ENCODE data around the gene PRR5. TPM values are rescaled to one million over a fixed set of nuclear protein-coding genes. Genes with fewer than 3 reads are reported as not detected.

Gene PRR5
- total and polyA plus RNA-seq, 2 experiments from 2014 or later = 15.3 to 31.4 TPM

DNA sequence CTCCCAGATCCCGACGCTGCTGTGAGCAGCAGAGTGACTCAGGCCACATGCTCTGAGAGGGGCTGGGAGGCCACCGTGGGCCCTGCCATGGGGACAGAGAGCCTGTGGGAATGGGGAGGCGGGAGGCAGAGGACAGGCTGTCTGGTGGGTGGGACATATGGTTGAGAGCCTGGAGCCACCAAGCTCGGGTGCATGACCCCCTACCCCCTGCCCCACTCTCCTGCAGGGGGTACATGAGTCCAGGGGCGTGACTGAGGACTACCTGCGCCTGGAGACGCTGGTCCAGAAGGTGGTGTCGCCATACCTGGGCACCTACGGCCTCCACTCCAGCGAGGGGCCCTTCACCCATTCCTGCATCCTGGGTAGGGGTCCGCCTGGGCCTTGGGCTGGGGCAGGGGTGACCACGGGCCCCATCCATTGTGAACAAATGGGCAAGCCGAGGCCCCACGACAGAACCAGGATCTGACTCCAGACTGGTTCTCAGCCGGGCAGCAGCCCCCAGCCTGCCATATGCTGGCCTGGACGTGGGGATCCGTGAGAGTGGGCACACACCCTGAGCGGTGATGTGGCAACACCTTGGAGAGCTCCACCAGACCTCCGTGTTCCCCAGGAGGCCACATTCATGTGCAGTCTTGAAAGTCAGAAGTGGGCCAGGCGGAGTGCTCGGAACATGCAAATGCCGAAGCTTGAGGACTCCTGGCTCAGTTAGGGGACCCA, 33.0 kb downstream of the PRR5 start:
- H3K27ac ChIP-seq (ENCODE audit: low read depth) = no peak overlapping the region
- H3K9me2 ChIP-seq (ENCODE audit: insufficient read depth) = no peaks in the 10 kb centered on the region
- no peaks in the 10 kb centered on the region for H3K36me3 ChIP-seq (ENCODE audit: insufficient read depth)
- no peak for TF ChIP-seq EZH2 (IDR thresholded peaks at IDR 0.05; ENCODE audit: low read depth, unreplicated experiment)
- TF ChIP-seq, protein P1, sequence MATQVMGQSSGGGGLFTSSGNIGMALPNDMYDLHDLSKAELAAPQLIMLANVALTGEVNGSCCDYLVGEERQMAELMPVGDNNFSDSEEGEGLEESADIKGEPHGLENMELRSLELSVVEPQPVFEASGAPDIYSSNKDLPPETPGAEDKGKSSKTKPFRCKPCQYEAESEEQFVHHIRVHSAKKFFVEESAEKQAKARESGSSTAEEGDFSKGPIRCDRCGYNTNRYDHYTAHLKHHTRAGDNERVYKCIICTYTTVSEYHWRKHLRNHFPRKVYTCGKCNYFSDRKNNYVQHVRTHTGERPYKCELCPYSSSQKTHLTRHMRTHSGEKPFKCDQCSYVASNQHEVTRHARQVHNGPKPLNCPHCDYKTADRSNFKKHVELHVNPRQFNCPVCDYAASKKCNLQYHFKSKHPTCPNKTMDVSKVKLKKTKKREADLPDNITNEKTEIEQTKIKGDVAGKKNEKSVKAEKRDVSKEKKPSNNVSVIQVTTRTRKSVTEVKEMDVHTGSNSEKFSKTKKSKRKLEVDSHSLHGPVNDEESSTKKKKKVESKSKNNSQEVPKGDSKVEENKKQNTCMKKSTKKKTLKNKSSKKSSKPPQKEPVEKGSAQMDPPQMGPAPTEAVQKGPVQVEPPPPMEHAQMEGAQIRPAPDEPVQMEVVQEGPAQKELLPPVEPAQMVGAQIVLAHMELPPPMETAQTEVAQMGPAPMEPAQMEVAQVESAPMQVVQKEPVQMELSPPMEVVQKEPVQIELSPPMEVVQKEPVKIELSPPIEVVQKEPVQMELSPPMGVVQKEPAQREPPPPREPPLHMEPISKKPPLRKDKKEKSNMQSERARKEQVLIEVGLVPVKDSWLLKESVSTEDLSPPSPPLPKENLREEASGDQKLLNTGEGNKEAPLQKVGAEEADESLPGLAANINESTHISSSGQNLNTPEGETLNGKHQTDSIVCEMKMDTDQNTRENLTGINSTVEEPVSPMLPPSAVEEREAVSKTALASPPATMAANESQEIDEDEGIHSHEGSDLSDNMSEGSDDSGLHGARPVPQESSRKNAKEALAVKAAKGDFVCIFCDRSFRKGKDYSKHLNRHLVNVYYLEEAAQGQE (IDR thresholded peaks at IDR 0.05; ENCODE audit: unreplicated experiment) = peak; percentile 53
- TF ChIP-seq ZNF331 (CRISPR knock-in tag; IDR thresholded peaks at IDR 0.05; ENCODE audit: low read depth) = no peak
- TF ChIP-seq, protein P2, sequence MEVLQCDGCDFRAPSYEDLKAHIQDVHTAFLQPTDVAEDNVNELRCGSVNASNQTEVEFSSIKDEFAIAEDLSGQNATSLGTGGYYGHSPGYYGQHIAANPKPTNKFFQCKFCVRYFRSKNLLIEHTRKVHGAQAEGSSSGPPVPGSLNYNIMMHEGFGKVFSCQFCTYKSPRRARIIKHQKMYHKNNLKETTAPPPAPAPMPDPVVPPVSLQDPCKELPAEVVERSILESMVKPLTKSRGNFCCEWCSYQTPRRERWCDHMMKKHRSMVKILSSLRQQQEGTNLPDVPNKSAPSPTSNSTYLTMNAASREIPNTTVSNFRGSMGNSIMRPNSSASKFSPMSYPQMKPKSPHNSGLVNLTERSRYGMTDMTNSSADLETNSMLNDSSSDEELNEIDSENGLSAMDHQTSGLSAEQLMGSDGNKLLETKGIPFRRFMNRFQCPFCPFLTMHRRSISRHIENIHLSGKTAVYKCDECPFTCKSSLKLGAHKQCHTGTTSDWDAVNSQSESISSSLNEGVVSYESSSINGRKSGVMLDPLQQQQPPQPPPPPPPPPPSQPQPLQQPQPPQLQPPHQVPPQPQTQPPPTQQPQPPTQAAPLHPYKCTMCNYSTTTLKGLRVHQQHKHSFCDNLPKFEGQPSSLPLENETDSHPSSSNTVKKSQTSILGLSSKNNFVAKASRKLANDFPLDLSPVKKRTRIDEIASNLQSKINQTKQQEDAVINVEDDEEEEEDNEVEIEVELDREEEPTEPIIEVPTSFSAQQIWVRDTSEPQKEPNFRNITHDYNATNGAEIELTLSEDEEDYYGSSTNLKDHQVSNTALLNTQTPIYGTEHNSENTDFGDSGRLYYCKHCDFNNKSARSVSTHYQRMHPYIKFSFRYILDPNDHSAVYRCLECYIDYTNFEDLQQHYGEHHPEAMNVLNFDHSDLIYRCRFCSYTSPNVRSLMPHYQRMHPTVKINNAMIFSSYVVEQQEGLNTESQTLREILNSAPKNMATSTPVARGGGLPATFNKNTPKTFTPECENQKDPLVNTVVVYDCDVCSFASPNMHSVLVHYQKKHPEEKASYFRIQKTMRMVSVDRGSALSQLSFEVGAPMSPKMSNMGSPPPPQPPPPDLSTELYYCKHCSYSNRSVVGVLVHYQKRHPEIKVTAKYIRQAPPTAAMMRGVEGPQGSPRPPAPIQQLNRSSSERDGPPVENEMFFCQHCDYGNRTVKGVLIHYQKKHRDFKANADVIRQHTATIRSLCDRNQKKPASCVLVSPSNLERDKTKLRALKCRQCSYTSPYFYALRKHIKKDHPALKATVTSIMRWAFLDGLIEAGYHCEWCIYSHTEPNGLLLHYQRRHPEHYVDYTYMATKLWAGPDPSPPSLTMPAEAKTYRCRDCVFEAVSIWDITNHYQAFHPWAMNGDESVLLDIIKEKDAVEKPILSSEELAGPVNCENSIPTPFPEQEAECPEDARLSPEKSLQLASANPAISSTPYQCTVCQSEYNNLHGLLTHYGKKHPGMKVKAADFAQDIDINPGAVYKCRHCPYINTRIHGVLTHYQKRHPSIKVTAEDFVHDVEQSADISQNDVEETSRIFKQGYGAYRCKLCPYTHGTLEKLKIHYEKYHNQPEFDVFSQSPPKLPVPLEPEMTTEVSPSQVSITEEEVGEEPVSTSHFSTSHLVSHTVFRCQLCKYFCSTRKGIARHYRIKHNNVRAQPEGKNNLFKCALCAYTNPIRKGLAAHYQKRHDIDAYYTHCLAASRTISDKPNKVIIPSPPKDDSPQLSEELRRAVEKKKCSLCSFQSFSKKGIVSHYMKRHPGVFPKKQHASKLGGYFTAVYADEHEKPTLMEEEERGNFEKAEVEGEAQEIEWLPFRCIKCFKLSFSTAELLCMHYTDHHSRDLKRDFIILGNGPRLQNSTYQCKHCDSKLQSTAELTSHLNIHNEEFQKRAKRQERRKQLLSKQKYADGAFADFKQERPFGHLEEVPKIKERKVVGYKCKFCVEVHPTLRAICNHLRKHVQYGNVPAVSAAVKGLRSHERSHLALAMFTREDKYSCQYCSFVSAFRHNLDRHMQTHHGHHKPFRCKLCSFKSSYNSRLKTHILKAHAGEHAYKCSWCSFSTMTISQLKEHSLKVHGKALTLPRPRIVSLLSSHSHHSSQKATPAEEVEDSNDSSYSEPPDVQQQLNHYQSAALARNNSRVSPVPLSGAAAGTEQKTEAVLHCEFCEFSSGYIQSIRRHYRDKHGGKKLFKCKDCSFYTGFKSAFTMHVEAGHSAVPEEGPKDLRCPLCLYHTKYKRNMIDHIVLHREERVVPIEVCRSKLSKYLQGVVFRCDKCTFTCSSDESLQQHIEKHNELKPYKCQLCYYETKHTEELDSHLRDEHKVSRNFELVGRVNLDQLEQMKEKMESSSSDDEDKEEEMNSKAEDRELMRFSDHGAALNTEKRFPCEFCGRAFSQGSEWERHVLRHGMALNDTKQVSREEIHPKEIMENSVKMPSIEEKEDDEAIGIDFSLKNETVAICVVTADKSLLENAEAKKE (CRISPR knock-in tag; IDR thresholded peaks at IDR 0.05) = no peak
- peaks cover 4% of the 10 kb centered on the region for H3F3A ChIP-seq (replicated peaks; ENCODE audit: low read depth)
- Mint-ChIP-seq H3K4me1 (peaks cover 23% of the 10 kb centered on the region; the same call in 2 of the 3 replicates), H3K27ac (no peak overlapping the region), H3K4me3 (no peak overlapping the region), H3K36me3 (ENCODE audit: low read depth) (no peaks in the 10 kb centered on the region; the same call in 1 of the 3 replicates), H3K9me3 (no peaks in the 10 kb centered on the region), H3K27me3 (ENCODE audit: insufficient read depth, low read depth, poor library complexity) (peaks cover 11% of the 10 kb centered on the region)
- H2AFZ ChIP-seq = no peak overlapping the region
- H3K27me3 ChIP-seq (ENCODE audit: insufficient read depth) = no peaks in the 10 kb centered on the region
- H3K79me2 ChIP-seq (replicated peaks; ENCODE audit: insufficient read depth) = no peaks in the 10 kb centered on the region
- H3K4me2 ChIP-seq = no peak overlapping the region
- peaks cover 12% of the 10 kb centered on the region; the same call in 1 of the 2 replicates for H3K4me1 ChIP-seq (ENCODE audit: insufficient read depth)
- no peak overlapping the region for H3K4me3 ChIP-seq
- ATAC-seq (no peak), DNase-seq (ENCODE audit: low spot score) (no peak)
- H4K20me1 ChIP-seq (replicated peaks; ENCODE audit: insufficient read depth) = no peaks in the 10 kb centered on the region

Measured in GM23338 (cell line).